Gastrocnemius medialis (tissue), 4 donors: ENCODE measurements around the gene PDSS1.

Experiments
- CTCF ChIP-seq, 5 experiments: fragments of 450-650 bp in 3 of 5; fragments of 200-600 bp in 2 of 5; sonication (generic) in 2 of 5; IDR thresholded peaks in 4 of 5; conservative IDR thresholded peaks in 1 of 5; 1 replicate in 4 of 5; 2 replicates in 1 of 5; pipeline ENCODE4 v1.5.1; 2016 to 2019; ENCODE audit warnings: antibody characterized with exemption in 5 of 5, mild to moderate bottlenecking in 3 of 5, moderate library complexity in 3 of 5
- POLR2A ChIP-seq, 2 donors: fragments of 450-650 bp; IDR thresholded peaks; one replicate each; pipeline ENCODE4 v1.6.1; 2017; ENCODE audit warnings: antibody characterized with exemption in 2 of 2, mild to moderate bottlenecking in 2 of 2, moderate library complexity in 2 of 2

DNA sequence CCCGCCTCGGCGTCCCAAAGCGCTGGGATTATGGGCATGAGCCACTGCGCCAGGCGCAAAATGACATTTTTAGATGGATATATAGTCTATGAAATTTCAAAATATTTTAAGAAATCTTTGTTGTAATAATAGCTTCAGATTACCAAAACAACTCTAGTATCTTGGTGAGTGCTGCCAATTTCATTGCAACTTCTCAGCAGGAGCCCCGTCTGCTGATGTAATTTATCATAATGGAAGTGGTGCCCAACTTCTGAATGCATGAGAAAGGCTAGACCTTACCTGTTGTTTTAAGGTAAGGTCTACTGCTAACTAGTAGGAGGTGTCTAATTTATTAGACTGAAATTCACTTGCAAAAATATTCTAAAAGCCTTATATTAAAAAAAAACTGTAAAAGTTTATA is 20.0 kb downstream of the PDSS1 start:
- TF ChIP-seq CTCF (IDR thresholded peaks at IDR 0.05 in 4 of 5, conservative IDR thresholded peaks at IDR 0.05 in 1 of 5): no peak
- no peak for TF ChIP-seq POLR2A (IDR thresholded peaks at IDR 0.05)
